Measurements from ENCODE around the gene GRID2. TPM values are rescaled to one million over a fixed set of nuclear protein-coding genes. Genes with fewer than 3 reads are reported as not detected.
A peak's percentile ranks its signal among the peaks of the same experiment; 100 is the strongest.

The GRID2 gene
- total and polyA plus RNA-seq, 2 of the 4 experiments (the other 2 are of a cell fraction), result under 0.01 TPM; not detected in 1

- dilution Hi-C loops (cut with HindIII; ENCODE audit: low sequenced_read_pairs, unreplicated experiment), result no loop called here
- no peak overlapping the region for H3K4me2 ChIP-seq (ENCODE audit: low read depth, low read length)
- H3K9me3 ChIP-seq (ENCODE audit: control insufficient read depth, insufficient read depth, low read length), result no peaks in the 10 kb centered on the region
- H3K14ac ChIP-seq (replicated peaks; ENCODE audit: low read depth, low read length), result no peak overlapping the region
- no peak overlapping the region for H2BK5ac ChIP-seq (ENCODE audit: low read depth, low read length, poor library complexity, severe bottlenecking)
- H3K56ac ChIP-seq (ENCODE audit: extremely low read depth, insufficient read depth, low read length), result no peak overlapping the region
- no peak overlapping the region for H2AFZ ChIP-seq (replicated peaks; ENCODE audit: low read length, poor library complexity)
- no TSS peak for BruUV-seq (replicated peaks)
- no peak overlapping the region for H4K8ac ChIP-seq (ENCODE audit: low read depth in 2 of 2, low read length in 2 of 2)
- no peaks in the 10 kb centered on the region for H3K79me1 ChIP-seq (ENCODE audit: low read depth in 1 of 2, low read length in 2 of 2)
- ChIA-PET POLR2A (ENCODE audit: unreplicated experiment) (no interaction called here), CTCF (no interaction called here)
- no peaks in the 10 kb centered on the region for H4K20me1 ChIP-seq (ENCODE audit: insufficient read depth, low read length)
- no peak overlapping the region for H3K18ac ChIP-seq (ENCODE audit: low read depth, low read length)
- no peak overlapping the region for H2BK20ac ChIP-seq (ENCODE audit: low read depth, low read length)
- H2BK15ac ChIP-seq (ENCODE audit: low read depth, low read length), result no peak overlapping the region
- DNase-seq, result no peak
- H3K23ac ChIP-seq (ENCODE audit: low read depth, low read length), result no peak overlapping the region
- no peak overlapping the region for H4K5ac ChIP-seq (ENCODE audit: low read depth, low read length)
- no peaks in the 10 kb centered on the region for H3K9me1 ChIP-seq (ENCODE audit: insufficient read depth, low read length)
- no peak overlapping the region for H3K9ac ChIP-seq (ENCODE audit: low read depth, low read length)
- no peak overlapping the region for H3K4me3 ChIP-seq (ENCODE audit: insufficient read depth, low read depth, low read length)
- no peaks in the 10 kb centered on the region for H3K4me1 ChIP-seq (ENCODE audit: control insufficient read depth, insufficient read depth, low read length)
- H2BK120ac ChIP-seq (ENCODE audit: low read depth, low read length), result no peak overlapping the region
- no peaks in the 10 kb centered on the region for H3K27me3 ChIP-seq (ENCODE audit: control insufficient read depth, insufficient read depth, low read length)
- TF ChIP-seq POLR2A (IDR thresholded peaks at IDR 0.05; ENCODE audit: low read depth, low read length) (no peak), MXI1 (IDR thresholded peaks at IDR 0.05; ENCODE audit: borderline replicate concordance, low read depth, low read length) (no peak)
- no CpG with 5 or more reads among the region's 1 CpG for WGBS, 2 experiments (ENCODE audit: extremely low coverage in 2 of 2, insufficient read length in 1 of 2)
- no peak overlapping the region for H2AK9ac ChIP-seq (replicated peaks; ENCODE audit: low read depth, low read length, poor library complexity)
- no peaks in the 10 kb centered on the region for H3K36me3 ChIP-seq (ENCODE audit: control insufficient read depth, insufficient read depth, low read length)
- in situ Hi-C loops (cut with MboI; ENCODE audit: low sequenced_read_pairs), result no loop called here
- intact Hi-C loops (cut with micrococcal nuclease), result no loop called here
- H2AK5ac ChIP-seq (ENCODE audit: low read depth, low read length), result no peak overlapping the region
- ATAC-seq (ENCODE audit: low read depth), result 0 out of 2 replicates have a peak, but pooled peaks have one; percentile 21
- H3K4ac ChIP-seq (ENCODE audit: low read depth, low read length), result no peak overlapping the region
- H4K91ac ChIP-seq (ENCODE audit: insufficient read depth, low read depth, low read length), result no peak overlapping the region
- H3K27ac ChIP-seq (ENCODE audit: insufficient read depth, low read length), result no peak overlapping the region
Observed at GRCh38 chr4:93409035-93409434, 1105.3 kb downstream of the GRID2 start.
